Fibroblast of lung (primary cell): ENCODE measurements around the gene CELF2. TPM values are rescaled to one million over a fixed set of nuclear protein-coding genes. Genes with fewer than 3 reads are reported as not detected.

Experiments used
- DNase-seq, 2 donors: peaks; one replicate each; pipeline versions ENCODE4 v3.0.0 to v3.0.0-alpha.2; 2010; ENCODE audit warnings: low read depth in 2 of 2
- H2AFZ ChIP-seq: 2 replicates; pipeline ENCODE4 v1.5.1; 2012; ENCODE audit warnings: low read length, control low read depth, inconsistent platforms
- H3K27ac ChIP-seq: 2 replicates; pipeline ENCODE4 v1.5.1; 2011; ENCODE audit warnings: low read length, control low read depth; ENCODE audit not compliant: insufficient read depth
- H3K27me3 ChIP-seq: 2 replicates; pipeline ENCODE4 v1.5.1; 2011; ENCODE audit warnings: mild to moderate bottlenecking, low read length; ENCODE audit not compliant: control insufficient read depth, insufficient read depth
- H3K36me3 ChIP-seq: 2 replicates; pipeline ENCODE4 v1.5.1; 2011; ENCODE audit warnings: low read length; ENCODE audit not compliant: control insufficient read depth, insufficient read depth
- H3K4me1 ChIP-seq: 2 replicates; pipeline ENCODE4 v1.5.1; 2011; ENCODE audit warnings: low read length; ENCODE audit not compliant: control insufficient read depth, insufficient read depth; ENCODE audit errors: extremely low read depth
- H3K4me2 ChIP-seq: 2 replicates; pipeline ENCODE4 v1.5.1; 2011; ENCODE audit warnings: low read length, control low read depth; ENCODE audit not compliant: insufficient read depth; ENCODE audit errors: extremely low read depth
- H3K4me3 ChIP-seq, 4 experiments: fragments of 200-600 bp in 1 of 4; sonication (generic) in 1 of 4; replicated peaks in 1 of 4; 2 replicates each; pipeline ENCODE4 v1.5.1; 2011 to 2016; ENCODE audit warnings: low read length in 4 of 4, low read depth in 3 of 4, mild to moderate bottlenecking in 3 of 4, control low read depth in 2 of 4, inconsistent platforms in 1 of 4, mixed read lengths in 1 of 4; ENCODE audit not compliant: insufficient read depth in 1 of 4; ENCODE audit errors: control extremely low read depth in 1 of 4
- H3K79me2 ChIP-seq: 2 replicates; pipeline ENCODE4 v1.5.1; 2012; ENCODE audit warnings: mild to moderate bottlenecking, low read length, inconsistent platforms; ENCODE audit not compliant: control insufficient read depth, insufficient read depth
- H3K9ac ChIP-seq: 2 replicates; pipeline ENCODE4 v1.5.1; 2011; ENCODE audit warnings: mild to moderate bottlenecking, low read length, control low read depth; ENCODE audit not compliant: insufficient read depth
- H3K9me3 ChIP-seq: 2 replicates; pipeline ENCODE4 v1.5.1; 2012; ENCODE audit warnings: low read depth, low read length; ENCODE audit not compliant: control insufficient read depth, insufficient read depth
- H4K20me1 ChIP-seq: 2 replicates; pipeline ENCODE4 v1.5.1; 2011; ENCODE audit warnings: low read length; ENCODE audit not compliant: control insufficient read depth, insufficient read depth; ENCODE audit errors: extremely low read depth
- EZH2 ChIP-seq: IDR thresholded peaks from 2 replicates; pipeline ENCODE4 v1.5.1; 2012; ENCODE audit warnings: low read length, control low read depth, mild to moderate bottlenecking; ENCODE audit errors: missing control alignments
- polyA plus RNA-seq, 2 donors: library from polyadenylated mRNA; depleted of rRNA in 1 of 2; stranded (reverse) in 1 of 2; unstranded in 1 of 2; fragments of >200 nt; gene quantifications; 2 replicates each; pipeline ENCODE4 v1.2.1, GENCODE V29; 2011 to 2012; ENCODE audit warnings: missing spikeins in 1 of 2
- total RNA-seq: library from RNA; depleted of rRNA; stranded (reverse); fragments of >200 nt; gene quantifications from 2 replicates; pipeline ENCODE4 v1.2.1, GENCODE V29; 2014
- TF ChIP-seq, protein P1 (sequence below), 2 donors: IDR thresholded peaks in 1 of 2; conservative IDR thresholded peaks in 1 of 2; 1 replicate in 1 of 2; 2 replicates in 1 of 2; pipeline ENCODE4 v1.5.1; 2011 to 2012; ENCODE audit warnings: low read length in 2 of 2, control low read depth in 1 of 2, inconsistent platforms in 1 of 2, low read depth in 1 of 2, mild to moderate bottlenecking in 1 of 2

CELF2 gene
- total and polyA plus RNA-seq, 2 donors (not counting 1 experiment from before 2014, with no cell fraction given) = 16.9 to 25.1 TPM

DNA sequence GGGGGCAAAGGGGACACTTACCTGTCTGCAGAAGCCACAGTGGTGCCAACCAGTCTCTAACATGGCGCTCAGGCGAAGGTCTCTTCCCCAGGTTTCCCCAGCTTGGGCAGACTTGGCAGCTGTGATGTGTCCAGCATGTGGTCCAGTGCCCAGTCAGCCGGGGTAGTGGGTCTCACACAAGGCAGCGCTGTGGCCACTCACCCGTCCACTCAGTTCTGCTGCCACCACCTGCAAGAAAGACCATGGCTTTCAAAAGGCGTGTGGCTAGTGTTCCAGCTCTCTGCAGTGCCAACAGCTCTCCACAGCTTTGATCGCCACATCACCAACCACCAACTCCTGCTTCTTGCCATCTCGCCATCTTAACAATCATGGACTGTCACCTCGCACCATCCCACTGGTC lies 334.1 kb downstream of the CELF2 start:
- Histone ChIP-seq H3K4me1 (no peaks in the 10 kb centered on the region), H4K20me1 (no peaks in the 10 kb centered on the region), H3K36me3 (no peaks in the 10 kb centered on the region), H3K4me2 (no peak overlapping the region), H3K4me3 (no peak overlapping the region), H3K9ac (no peak overlapping the region), H3K27ac (no peak overlapping the region), H3K79me2 (no peaks in the 10 kb centered on the region), H3K9me3 (no peaks in the 10 kb centered on the region), H2AFZ (no peak overlapping the region), H3K27me3 (no peaks in the 10 kb centered on the region)
- TF ChIP-seq, protein P1, sequence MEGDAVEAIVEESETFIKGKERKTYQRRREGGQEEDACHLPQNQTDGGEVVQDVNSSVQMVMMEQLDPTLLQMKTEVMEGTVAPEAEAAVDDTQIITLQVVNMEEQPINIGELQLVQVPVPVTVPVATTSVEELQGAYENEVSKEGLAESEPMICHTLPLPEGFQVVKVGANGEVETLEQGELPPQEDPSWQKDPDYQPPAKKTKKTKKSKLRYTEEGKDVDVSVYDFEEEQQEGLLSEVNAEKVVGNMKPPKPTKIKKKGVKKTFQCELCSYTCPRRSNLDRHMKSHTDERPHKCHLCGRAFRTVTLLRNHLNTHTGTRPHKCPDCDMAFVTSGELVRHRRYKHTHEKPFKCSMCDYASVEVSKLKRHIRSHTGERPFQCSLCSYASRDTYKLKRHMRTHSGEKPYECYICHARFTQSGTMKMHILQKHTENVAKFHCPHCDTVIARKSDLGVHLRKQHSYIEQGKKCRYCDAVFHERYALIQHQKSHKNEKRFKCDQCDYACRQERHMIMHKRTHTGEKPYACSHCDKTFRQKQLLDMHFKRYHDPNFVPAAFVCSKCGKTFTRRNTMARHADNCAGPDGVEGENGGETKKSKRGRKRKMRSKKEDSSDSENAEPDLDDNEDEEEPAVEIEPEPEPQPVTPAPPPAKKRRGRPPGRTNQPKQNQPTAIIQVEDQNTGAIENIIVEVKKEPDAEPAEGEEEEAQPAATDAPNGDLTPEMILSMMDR (conservative IDR thresholded peaks at IDR 0.05 in 1 of 2, IDR thresholded peaks at IDR 0.05 in 1 of 2; ENCODE audit: low read depth in 1 of 2, low read length in 2 of 2) = no peak
- no peak for TF ChIP-seq EZH2
- no peak for DNase-seq

GRCh38 chr10:11353006-11353896 lies 335.6 kb downstream of the CELF2 start:
- TF ChIP-seq, protein P1 (conservative IDR thresholded peaks at IDR 0.05 in 1 of 2, IDR thresholded peaks at IDR 0.05 in 1 of 2; ENCODE audit: low read depth in 1 of 2, low read length in 2 of 2) = no peak
- TF ChIP-seq EZH2 = no peak
- Histone ChIP-seq H3K9ac (no peak overlapping the region), H3K79me2 (no peaks in the 10 kb centered on the region), H3K4me1 (no peaks in the 10 kb centered on the region), H3K27ac (no peak overlapping the region), H4K20me1 (no peaks in the 10 kb centered on the region), H2AFZ (no peak overlapping the region), H3K4me2 (no peak overlapping the region), H3K27me3 (no peaks in the 10 kb centered on the region), H3K9me3 (no peaks in the 10 kb centered on the region), H3K36me3 (no peaks in the 10 kb centered on the region), H3K4me3 (no peak overlapping the region)
- DNase-seq = no peak

DNA sequence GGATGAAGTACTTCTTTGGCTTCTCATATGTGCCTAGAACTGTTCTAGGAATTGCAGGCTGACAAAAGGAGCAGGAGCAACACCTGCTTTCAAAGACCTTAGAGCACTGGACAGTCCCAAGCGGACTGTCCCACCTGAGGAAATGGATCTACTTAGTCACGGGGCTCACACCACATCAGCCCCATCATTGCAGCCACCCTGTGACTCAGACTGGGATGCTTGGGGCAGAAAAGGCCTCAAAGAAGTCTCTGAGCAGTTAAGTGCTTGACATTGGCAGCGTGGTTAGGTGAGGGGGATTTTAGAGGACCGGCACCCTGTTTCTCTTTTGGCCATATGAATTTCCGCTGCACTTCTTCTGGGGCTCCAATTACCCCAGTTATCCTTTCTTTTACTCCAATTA lies 337.2 kb downstream of the CELF2 start:
- DNase-seq = no peak
- Histone ChIP-seq H3K4me3 (no peak overlapping the region), H3K4me2 (no peak overlapping the region), H4K20me1 (no peaks in the 10 kb centered on the region), H3K79me2 (no peaks in the 10 kb centered on the region), H3K9ac (no peak overlapping the region), H3K4me1 (no peaks in the 10 kb centered on the region), H3K36me3 (no peaks in the 10 kb centered on the region), H2AFZ (no peak overlapping the region), H3K27me3 (no peaks in the 10 kb centered on the region), H3K27ac (no peak overlapping the region), H3K9me3 (no peaks in the 10 kb centered on the region)
- TF ChIP-seq, protein P1 (conservative IDR thresholded peaks at IDR 0.05 in 1 of 2, IDR thresholded peaks at IDR 0.05 in 1 of 2; ENCODE audit: low read depth in 1 of 2, low read length in 2 of 2) = no peak
- no peak for TF ChIP-seq EZH2
